GM12864 (cell line): ENCODE data around the gene AP1G2.

Source experiments
- DNase-seq: peaks from one replicate; pipeline ENCODE4 v3.0.0-alpha.2; 2011; ENCODE audit warnings: low read depth
- H3K4me3 ChIP-seq: 2 replicates; pipeline ENCODE4 v1.5.1; 2011; ENCODE audit warnings: mild to moderate bottlenecking, low read depth, low read length, control low read depth
- TF ChIP-seq, protein P1 (sequence below): IDR thresholded peaks from 2 replicates; pipeline ENCODE4 v1.5.1; 2011; ENCODE audit warnings: low read depth, mild to moderate bottlenecking, moderate library complexity, low read length, control low read depth, inconsistent platforms; ENCODE audit errors: missing control alignments

Gene AP1G2

DNA sequence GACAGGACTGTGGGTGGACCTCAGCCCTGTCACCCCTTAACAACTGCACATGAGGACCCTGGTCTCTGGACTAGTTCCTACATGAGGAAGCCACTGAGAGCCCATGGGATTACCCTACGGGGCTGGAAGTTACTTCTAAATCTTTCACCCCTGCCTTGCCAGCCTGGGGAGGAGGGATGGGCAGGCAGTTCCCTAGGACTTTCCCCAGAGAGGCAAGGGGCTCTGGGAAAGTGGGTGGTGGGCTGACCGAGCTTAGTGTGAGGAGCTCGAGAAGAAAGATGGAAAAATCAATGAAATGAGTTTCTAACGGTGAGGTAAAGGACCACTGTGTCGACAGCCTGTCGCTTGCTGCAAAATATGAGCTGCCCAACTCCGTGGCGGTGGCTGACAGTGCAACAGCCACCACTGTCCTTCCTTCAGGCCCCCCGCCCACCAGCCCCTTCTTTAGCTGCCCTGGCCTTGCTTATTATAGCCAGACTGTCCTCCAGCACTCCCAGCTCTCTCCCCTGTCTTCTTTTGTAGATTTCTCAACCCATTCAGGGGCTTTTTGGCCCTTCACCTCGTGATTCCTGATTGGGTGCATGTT lies 21.0 kb downstream of the AP1G2 start:
- no peak overlapping the region for H3K4me3 ChIP-seq
- TF ChIP-seq, protein P1, sequence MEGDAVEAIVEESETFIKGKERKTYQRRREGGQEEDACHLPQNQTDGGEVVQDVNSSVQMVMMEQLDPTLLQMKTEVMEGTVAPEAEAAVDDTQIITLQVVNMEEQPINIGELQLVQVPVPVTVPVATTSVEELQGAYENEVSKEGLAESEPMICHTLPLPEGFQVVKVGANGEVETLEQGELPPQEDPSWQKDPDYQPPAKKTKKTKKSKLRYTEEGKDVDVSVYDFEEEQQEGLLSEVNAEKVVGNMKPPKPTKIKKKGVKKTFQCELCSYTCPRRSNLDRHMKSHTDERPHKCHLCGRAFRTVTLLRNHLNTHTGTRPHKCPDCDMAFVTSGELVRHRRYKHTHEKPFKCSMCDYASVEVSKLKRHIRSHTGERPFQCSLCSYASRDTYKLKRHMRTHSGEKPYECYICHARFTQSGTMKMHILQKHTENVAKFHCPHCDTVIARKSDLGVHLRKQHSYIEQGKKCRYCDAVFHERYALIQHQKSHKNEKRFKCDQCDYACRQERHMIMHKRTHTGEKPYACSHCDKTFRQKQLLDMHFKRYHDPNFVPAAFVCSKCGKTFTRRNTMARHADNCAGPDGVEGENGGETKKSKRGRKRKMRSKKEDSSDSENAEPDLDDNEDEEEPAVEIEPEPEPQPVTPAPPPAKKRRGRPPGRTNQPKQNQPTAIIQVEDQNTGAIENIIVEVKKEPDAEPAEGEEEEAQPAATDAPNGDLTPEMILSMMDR = no peak
- DNase-seq = no peak

DNA sequence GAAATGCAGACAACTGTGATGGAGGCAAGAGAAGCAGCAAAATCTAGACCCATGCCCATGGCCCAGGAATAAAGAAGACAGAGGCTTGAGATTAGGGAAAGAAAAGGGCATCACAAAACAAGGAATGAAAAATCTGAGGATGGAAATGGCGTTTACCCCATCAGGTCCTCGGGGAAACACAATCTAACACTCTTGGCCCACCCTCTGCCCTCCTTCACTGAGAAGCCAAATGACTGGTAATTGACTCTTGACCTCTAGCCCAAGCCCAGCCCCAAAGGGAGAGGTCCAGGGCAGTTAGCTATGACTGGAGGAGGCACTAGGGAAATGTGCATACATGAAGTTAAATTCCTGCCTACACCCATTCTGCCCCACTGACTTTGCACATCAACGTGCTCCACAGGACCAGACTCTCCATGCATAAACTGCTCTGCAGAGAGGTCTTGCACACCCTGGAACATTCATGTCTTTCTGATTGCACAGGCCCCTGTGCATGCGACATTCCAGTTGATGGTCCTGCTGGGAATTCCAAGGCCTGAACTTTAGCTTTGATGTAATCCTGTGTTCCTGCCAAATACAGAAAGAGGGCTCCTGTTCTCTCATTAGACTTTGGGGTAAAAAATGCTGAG lies 21.7 kb downstream of the AP1G2 start:
- no peak for DNase-seq
- H3K4me3 ChIP-seq = no peak overlapping the region
- TF ChIP-seq, protein P1 = no peak

- TF ChIP-seq, protein P1 = no peak
- no peak overlapping the region for H3K4me3 ChIP-seq
- no peak for DNase-seq
Observed at GRCh38 chr14:23544511-23545447, 22.8 kb downstream of the AP1G2 start.

- H3K4me3 ChIP-seq = no peak overlapping the region
- TF ChIP-seq, protein P1 = no peak
- no peak for DNase-seq
Observed at GRCh38 chr14:23543403-23543802, 24.2 kb downstream of the AP1G2 start.

DNA sequence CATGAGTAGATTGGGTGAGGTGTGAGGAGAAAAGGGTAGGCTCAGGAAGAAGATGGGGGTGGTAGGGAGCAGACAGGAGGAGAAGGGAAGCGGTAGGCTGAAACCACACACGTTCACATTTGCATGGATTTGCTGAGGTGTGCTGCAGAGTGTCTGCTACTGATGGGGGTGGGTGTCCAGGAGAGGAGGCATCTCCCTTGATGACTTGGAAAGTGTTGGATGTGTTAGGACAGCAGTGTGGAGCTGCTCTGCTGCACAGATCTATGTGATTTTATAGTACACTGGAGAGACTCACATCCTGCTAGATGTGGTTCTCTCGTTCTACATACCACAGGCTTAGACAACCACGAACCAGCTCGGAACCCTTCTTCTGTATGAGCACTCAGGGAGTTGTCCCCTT lies 25.3 kb downstream of the AP1G2 start:
- TF ChIP-seq, protein P1 = no peak
- no peak for DNase-seq
- no peak overlapping the region for H3K4me3 ChIP-seq

- no peak overlapping the region for H3K4me3 ChIP-seq
- no peak for DNase-seq
- TF ChIP-seq, protein P1 = no peak
Observed at GRCh38 chr14:23540141-23540469, 27.5 kb downstream of the AP1G2 start.
